Measurements from ENCODE around the gene KIF1C.
A peak's percentile ranks its signal among the peaks of the same experiment; 100 is the strongest.
"Not testable (repeated sequence)": the region's sequence is repeated elsewhere in the genome, so short reads cannot be mapped to it uniquely, and the experiment has no call there.

Gene KIF1C

GRCh38 chr17:4999430-5000093 is 1.8 kb downstream of the KIF1C start:
- no peak for DNase-seq (ENCODE audit: low read depth in 1 of 2, low spot score in 1 of 2)

- DNase-seq (ENCODE audit: low read depth in 1 of 2, low spot score in 1 of 2): no peak
Measured at GRCh38 chr17:5000237-5000639, 2.5 kb downstream of the KIF1C start.

DNA sequence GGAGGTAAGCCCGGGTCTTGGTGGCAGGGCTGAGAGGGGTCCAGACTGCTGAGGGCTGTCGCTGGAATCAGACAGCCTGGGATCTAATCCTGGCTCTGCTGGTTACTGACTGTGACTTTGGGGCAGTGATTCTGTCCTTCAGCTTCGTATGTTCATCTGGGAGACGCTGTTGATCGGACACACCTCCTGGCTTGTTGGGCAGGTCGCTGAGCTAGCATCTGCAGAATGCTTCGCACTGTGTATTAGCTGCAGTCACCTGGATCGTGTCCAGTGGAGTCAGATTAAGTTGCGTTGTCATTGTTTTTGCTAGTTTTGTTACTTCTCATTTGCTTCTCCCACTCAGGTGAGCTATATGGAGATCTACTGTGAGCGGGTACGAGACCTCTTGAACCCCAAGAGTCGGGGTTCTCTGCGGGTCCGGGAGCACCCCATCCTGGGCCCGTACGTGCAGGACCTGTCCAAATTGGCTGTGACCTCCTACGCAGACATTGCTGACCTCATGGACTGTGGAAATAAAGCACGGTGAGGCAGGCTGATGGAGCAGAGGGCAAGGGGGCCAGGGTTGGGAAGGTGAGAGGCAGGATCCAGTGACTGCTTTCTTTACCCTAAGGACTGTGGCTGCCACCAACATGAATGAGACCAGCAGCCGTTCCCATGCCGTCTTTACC is 4.5 kb downstream of the KIF1C start:
- DNase-seq (ENCODE audit: low read depth in 1 of 2, low spot score in 1 of 2): no peak

- no peak for DNase-seq (ENCODE audit: low read depth in 1 of 2, low spot score in 1 of 2)
Measured at GRCh38 chr17:5003214-5003867, 5.6 kb downstream of the KIF1C start.

GRCh38 chr17:5011928-5012327 is 14.2 kb downstream of the KIF1C start:
- DNase-seq (ENCODE audit: low read depth in 1 of 2, low spot score in 1 of 2): no peak

GRCh38 chr17:5014357-5014756 is 16.6 kb downstream of the KIF1C start:
- DNase-seq (ENCODE audit: low read depth in 1 of 2, low spot score in 1 of 2): no peak

DNA sequence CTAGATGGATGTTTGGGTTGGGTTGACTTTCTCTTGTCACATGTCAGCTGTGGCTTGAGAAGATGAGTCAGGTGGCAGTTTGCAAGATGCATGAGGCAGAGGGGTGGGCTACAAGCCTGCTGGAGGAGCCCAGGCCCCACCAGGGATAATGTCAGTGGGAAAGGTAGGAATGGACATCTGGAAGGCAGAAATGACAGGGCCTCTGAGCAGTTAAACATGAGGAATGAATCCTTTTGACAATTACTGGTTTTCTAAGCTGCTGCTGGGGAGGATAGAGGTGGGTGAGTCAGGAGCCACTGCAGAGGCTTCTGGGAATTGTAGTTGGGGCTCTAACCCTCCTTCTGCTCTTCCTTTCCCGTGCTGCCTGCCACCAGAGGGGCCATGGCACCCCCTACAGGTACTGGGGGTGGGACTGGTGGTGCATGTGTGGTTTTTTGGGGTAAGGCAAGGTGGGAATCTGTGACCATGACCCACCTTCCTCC is 21.8 kb downstream of the KIF1C start:
- DNase-seq (ENCODE audit: low read depth in 1 of 2, low spot score in 1 of 2): peak in 1 of 2 donors; percentile 25

DNA sequence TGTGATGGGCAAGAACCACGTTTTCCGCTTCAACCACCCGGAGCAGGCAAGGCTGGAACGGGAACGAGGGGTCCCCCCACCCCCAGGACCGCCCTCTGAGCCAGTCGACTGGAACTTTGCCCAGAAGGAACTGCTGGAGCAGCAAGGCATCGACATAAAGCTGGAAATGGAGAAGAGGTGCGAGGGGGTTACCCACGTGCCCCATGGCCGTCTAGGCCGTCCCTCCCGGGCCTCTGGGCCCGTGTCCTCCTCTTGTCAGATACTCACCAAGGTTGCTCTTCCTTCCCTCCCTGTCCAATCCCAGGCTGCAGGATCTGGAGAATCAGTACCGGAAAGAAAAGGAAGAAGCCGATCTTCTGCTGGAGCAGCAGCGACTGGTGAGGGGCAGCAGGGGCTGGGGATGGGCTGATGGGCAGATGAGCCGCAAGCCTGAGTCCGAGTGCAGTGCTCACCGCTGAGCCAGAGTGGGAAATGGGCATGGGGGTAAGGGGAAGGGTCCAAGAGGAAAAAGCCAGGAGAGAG is 22.8 kb downstream of the KIF1C start:
- no peak for DNase-seq (ENCODE audit: low read depth in 1 of 2, low spot score in 1 of 2)

GRCh38 chr17:5022171-5022711 is 24.5 kb downstream of the KIF1C start:
- DNase-seq (ENCODE audit: low read depth in 1 of 2, low spot score in 1 of 2): no peak

DNA sequence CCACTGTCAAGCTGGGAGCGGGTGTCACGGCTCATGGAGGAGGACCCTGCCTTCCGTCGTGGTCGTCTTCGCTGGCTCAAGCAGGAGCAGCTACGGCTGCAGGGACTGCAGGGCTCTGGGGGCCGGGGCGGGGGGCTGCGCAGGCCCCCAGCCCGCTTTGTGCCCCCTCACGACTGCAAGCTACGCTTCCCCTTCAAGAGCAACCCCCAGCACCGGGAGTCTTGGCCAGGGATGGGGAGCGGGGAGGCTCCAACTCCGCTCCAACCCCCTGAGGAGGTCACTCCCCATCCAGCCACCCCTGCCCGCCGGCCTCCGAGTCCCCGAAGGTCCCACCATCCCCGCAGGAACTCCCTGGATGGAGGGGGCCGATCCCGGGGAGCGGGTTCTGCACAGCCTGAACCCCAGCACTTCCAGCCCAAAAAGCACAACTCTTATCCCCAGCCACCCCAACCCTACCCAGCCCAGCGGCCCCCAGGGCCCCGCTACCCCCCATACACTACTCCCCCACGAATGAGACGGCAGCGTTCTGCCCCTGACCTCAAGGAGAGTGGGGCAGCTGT is 25.9 kb downstream of the KIF1C start:
- DNase-seq (ENCODE audit: low read depth in 1 of 2, low spot score in 1 of 2): no peak

DNA sequence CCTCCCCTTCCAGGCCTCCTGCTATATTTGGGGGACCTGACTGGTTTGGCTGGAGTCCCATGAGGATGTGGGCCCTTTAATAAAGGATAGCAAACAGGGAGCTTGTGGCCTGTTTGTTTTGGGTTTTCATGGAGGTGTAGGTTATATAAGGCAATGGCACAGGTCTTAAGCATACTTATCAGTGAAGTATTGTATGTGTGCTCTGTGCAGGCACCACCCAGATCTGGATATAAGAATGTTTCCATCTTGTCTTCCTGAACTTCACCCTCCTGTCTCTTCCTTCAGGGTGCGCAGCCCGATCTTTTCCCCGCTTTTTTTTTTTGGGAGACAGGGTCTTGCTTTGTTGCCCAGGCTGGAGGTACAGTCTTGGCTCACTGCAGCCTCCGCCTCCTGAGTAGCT is 26.9 kb downstream of the KIF1C start:
- DNase-seq (ENCODE audit: low read depth in 1 of 2, low spot score in 1 of 2): no peak

GRCh38 chr17:5027299-5027698 is 29.5 kb downstream of the KIF1C start:
- DNase-seq (ENCODE audit: low read depth in 1 of 2, low spot score in 1 of 2): no peak

DNA sequence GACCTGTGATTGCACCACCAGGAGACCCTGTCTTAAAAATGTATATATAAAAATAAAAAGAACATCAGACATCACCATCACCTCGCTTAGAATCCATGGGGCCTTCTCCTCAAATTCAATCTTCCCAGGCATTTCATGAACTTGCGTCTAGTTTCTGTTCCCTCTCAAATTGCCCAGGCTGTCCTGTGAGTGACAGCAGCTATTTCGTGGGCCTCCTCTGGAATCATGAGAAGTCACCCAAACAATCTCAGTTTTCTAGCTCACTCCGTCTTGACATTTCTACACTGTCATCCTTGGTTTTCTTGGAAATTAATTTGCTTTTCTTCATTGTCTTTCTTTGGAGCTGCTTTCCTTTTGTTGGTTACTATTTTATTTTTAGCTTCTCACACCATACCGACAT is 30.2 kb downstream of the KIF1C start:
- DNase-seq (ENCODE audit: low read depth in 1 of 2, low spot score in 1 of 2): no peak

DNA sequence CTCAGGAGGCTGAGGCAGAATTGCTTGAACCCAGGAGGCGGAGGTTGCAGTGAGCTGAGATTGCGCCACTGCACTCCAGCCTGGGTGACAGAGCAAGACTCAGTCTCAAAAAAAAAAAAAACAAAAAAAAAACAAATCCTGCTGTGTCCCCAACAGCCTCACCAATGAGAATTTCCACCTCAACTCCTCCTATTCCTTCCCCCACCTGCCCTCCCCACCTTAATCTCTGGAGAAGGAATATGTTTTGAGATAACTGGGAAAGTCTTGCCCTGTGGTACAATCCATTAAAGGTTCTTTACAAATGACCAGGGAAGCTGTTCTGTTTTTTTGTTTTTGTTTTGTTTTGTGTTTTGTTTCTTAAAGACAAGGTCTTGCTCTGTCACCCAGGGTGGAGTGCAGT is 32.4 kb downstream of the KIF1C start:
- not testable (repeated sequence) for DNase-seq (ENCODE audit: low read depth in 1 of 2, low spot score in 1 of 2)

GRCh38 chr17:5031365-5032082 is 33.8 kb downstream of the KIF1C start:
- DNase-seq (ENCODE audit: low read depth in 1 of 2, low spot score in 1 of 2): peak; percentile 64 to 79

- DNase-seq (ENCODE audit: low read depth in 1 of 2, low spot score in 1 of 2): no peak
Measured at GRCh38 chr17:5032865-5033264, 35.1 kb downstream of the KIF1C start.

GRCh38 chr17:5033352-5034015 is 35.7 kb downstream of the KIF1C start:
- DNase-seq (ENCODE audit: low read depth in 1 of 2, low spot score in 1 of 2): no peak

DNA sequence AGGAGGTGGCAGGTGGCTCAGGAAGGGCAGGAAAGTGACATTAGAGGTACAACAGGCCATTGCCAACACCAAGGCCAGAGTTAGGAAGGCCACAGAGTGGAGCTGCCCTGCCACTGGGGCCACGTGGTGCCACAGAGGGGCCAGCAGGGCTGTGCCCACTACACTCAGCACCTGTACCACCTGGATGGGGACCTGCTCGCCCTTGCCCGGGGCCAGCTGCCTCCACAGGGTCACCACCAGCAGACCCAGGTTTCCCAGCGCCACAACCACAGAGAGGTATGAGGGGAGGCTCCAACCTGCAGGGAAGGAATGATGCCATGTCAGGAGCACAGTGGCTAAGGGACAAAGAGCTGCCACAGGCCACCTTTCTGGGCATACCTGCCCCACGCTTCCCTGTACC is 36.3 kb downstream of the KIF1C start:
- DNase-seq (ENCODE audit: low read depth in 1 of 2, low spot score in 1 of 2): no peak

DNA sequence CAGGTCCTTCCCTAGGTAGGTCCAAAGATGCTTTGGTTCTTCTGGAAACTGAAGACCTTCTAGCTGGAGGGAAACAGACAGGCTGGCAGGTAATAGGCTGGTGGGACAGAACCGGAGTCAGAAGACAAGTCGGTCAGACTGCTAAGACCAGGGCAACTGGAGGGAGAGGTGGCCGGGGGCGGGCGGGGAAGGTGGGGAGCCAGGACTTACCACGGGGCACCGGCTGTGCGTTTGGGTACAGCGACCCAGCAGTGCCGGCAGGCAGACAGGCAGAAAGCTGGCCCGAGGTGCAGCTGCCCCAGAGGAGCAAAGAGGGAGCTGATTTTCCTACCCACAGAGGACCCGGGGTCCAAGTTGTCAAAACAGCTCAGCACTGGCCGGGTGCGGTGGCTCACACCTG is 36.9 kb downstream of the KIF1C start:
- DNase-seq (ENCODE audit: low read depth in 1 of 2, low spot score in 1 of 2): no peak

DNA sequence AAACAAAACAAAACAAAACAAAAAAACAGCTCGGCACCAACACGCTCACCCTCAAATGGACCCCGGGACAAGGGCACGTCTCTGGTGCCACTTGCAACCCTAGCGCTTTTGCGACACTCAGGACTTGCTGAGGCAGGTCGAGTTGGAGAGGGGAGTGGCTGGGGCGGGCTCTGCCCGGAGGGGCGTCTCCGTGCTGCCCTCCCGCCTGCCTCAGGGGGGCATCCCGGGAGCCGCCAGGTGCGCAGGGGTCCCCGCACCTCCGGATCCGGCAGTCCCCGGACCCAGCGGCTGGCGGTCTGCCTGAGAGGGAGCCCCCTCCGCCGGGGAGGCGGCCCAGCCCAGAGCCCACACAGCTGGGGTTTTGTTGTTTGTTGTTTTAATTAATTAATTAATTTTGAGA is 37.6 kb downstream of the KIF1C start, which contains the start of gene SLC52A1:
TSS of gene SLC52A1 (minus strand) at position 112 of the 400 bp plus-strand sequence. CDS start 820 bp downstream, outside the sequence.
- no peak for DNase-seq (ENCODE audit: low read depth in 1 of 2, low spot score in 1 of 2)
